Testis (tissue), 3 donors: ENCODE measurements around the gene RIMBP2. TPM values are rescaled to one million over a fixed set of nuclear protein-coding genes. Genes with fewer than 3 reads are reported as not detected.

ENCODE experiments used
- DNase-seq: peaks from one replicate; pipeline ENCODE4 v3.0.0-alpha.2; 2019
- H3K27ac ChIP-seq, 2 donors: fragments of 200-600 bp; sonication (generic); one replicate each; pipeline ENCODE4 v1.5.1; 2019
- H3K27me3 ChIP-seq: fragments of 200-600 bp; sonication (generic); one replicate; pipeline ENCODE4 v1.5.1; 2019
- H3K36me3 ChIP-seq: fragments of 200-600 bp; sonication (generic); one replicate; pipeline ENCODE4 v1.5.1; 2017; ENCODE audit warnings: low read depth; ENCODE audit errors: missing control alignments
- H3K4me1 ChIP-seq: fragments of 200-600 bp; sonication (generic); one replicate; pipeline ENCODE4 v1.5.1; 2019
- H3K4me3 ChIP-seq, 2 donors: fragments of 200-600 bp; sonication (generic); one replicate each; pipeline ENCODE4 v1.5.1; 2017 to 2019
- H3K9me3 ChIP-seq: fragments of 200-600 bp; sonication (generic); one replicate; pipeline ENCODE4 v1.5.1; 2017
- CTCF ChIP-seq, 3 experiments: fragments of 450-650 bp in 2 of 3; fragments of 200-600 bp in 1 of 3; sonication (generic) in 1 of 3; IDR thresholded peaks; one replicate each; pipeline ENCODE4 v1.5.1; 2016 to 2019; ENCODE audit warnings: antibody characterized with exemption in 3 of 3, mild to moderate bottlenecking in 2 of 3, moderate library complexity in 1 of 3
- POLR2A ChIP-seq: fragments of 450-650 bp; IDR thresholded peaks from one replicate; pipeline ENCODE4 v1.6.1; 2017; ENCODE audit warnings: antibody characterized with exemption, mild to moderate bottlenecking, moderate library complexity
- WGBS, 2 donors: methylation state at CpG; one replicate each; pipeline ENCODE4 v1.1.5; 2018; 5-methylcytosine and 5-hydroxymethylcytosine counted together
- intact Hi-C: fragments of 100-400 bp; cut with DNase I; formaldehyde crosslinking; loops from one replicate; pipeline ENCODE4 v1.15.1; 2023; ENCODE audit warnings: low total_unique reads
- polyA plus RNA-seq: library from polyadenylated mRNA; stranded (reverse); fragments of 350-450 nt; fragmentation: Illumina TruSeq; extraction: RNeasy Lipid Tissue Mini Kit (QIAGEN cat#74804); gene quantifications from one replicate; pipeline ENCODE4 v1.2.3, GENCODE V29; 2014; ENCODE audit warnings: low read depth, low replicate concordance; ENCODE audit not compliant: insufficient read depth
- total RNA-seq, 2 donors: library from RNA; depleted of rRNA; stranded (reverse); fragments of >200 nt; gene quantifications; one replicate each; pipeline ENCODE4 v1.2.3, GENCODE V29; 2016

Gene RIMBP2
- total and polyA plus RNA-seq, 3 donors from 2014 or later: 8.0 to 10.0 (median 8.7) TPM

GRCh38 chr12:130474599-130475269 is 241.4 kb downstream of the RIMBP2 start:
- WGBS, 2 donors: 86 to 91% methylated on average over 27 of the region's 27 CpGs
- intact Hi-C loops: no loop called here
- no peaks in the 10 kb centered on the region for H3K9me3 ChIP-seq
- TF ChIP-seq CTCF (IDR thresholded peaks at IDR 0.05) (no peak), POLR2A (no peak)
- no peaks in the 10 kb centered on the region for H3K4me1 ChIP-seq
- H3K4me3 ChIP-seq: no peak overlapping the region
- H3K27ac ChIP-seq: no peak overlapping the region
- H3K27me3 ChIP-seq: no peaks in the 10 kb centered on the region
- H3K36me3 ChIP-seq: no peaks in the 10 kb centered on the region
- DNase-seq: no peak

GRCh38 chr12:130473266-130473665 is 242.8 kb downstream of the RIMBP2 start:
- 72 to 79% methylated on average over 17 of the region's 17 CpGs for WGBS, 2 donors
- intact Hi-C loops: no loop called here

GRCh38 chr12:130470969-130471368 is 245.1 kb downstream of the RIMBP2 start:
- Histone ChIP-seq H3K4me1 (no peaks in the 10 kb centered on the region), H3K36me3 (no peaks in the 10 kb centered on the region), H3K4me3 (no peak overlapping the region), H3K27me3 (no peaks in the 10 kb centered on the region), H3K9me3 (no peaks in the 10 kb centered on the region), H3K27ac (no peak overlapping the region)
- DNase-seq: no peak
- WGBS, 2 donors: 84 to 93% methylated on average over 4 to 6 of the region's 6 CpGs
- TF ChIP-seq CTCF (IDR thresholded peaks at IDR 0.05) (no peak), POLR2A (no peak)
- intact Hi-C loops: no loop called here

More at GRCh38 chr12:130473266-130473665, 242.8 kb downstream of the RIMBP2 start:
- Histone ChIP-seq H3K9me3 (no peaks in the 10 kb centered on the region), H3K4me3 (no peak overlapping the region), H3K4me1 (no peaks in the 10 kb centered on the region), H3K36me3 (no peaks in the 10 kb centered on the region), H3K27ac (no peak overlapping the region), H3K27me3 (no peaks in the 10 kb centered on the region)
- DNase-seq: no peak
- TF ChIP-seq POLR2A: no peak
- no peak for TF ChIP-seq CTCF (IDR thresholded peaks at IDR 0.05)

GRCh38 chr12:130469552-130469951 is 246.5 kb downstream of the RIMBP2 start:
- H3K27ac ChIP-seq: no peak overlapping the region
- TF ChIP-seq POLR2A: no peak
- no peak for TF ChIP-seq CTCF (IDR thresholded peaks at IDR 0.05)
- WGBS, 2 donors: 76 to 77% methylated on average over 7 of the region's 7 CpGs
- intact Hi-C loops: no loop called here
- no peaks in the 10 kb centered on the region for H3K4me1 ChIP-seq
- H3K9me3 ChIP-seq: no peaks in the 10 kb centered on the region
- H3K36me3 ChIP-seq: no peaks in the 10 kb centered on the region
- DNase-seq: no peak
- no peaks in the 10 kb centered on the region for H3K27me3 ChIP-seq
- H3K4me3 ChIP-seq: no peak overlapping the region

GRCh38 chr12:130468700-130469245 is 247.3 kb downstream of the RIMBP2 start:
- H3K9me3 ChIP-seq: no peaks in the 10 kb centered on the region
- H3K36me3 ChIP-seq: no peaks in the 10 kb centered on the region
- intact Hi-C loops: no loop called here
- no peak overlapping the region for H3K27ac ChIP-seq
- no peaks in the 10 kb centered on the region for H3K4me1 ChIP-seq
- TF ChIP-seq CTCF (IDR thresholded peaks at IDR 0.05) (no peak), POLR2A (no peak)
- no peak for DNase-seq
- WGBS, 2 donors: 89 to 91% methylated on average over 20 to 24 of the region's 24 CpGs
- H3K27me3 ChIP-seq: no peaks in the 10 kb centered on the region
- no peak overlapping the region for H3K4me3 ChIP-seq
